NOMO-1 treated with dmso at 0.1 percent for 144 hours (cell line): ENCODE measurements around the gene SIGLEC6.
A peak's percentile ranks its signal among the peaks of the same experiment; 100 is the strongest.
"Not testable (repeated sequence)": the region's sequence is repeated elsewhere in the genome, so short reads cannot be mapped to it uniquely, and the experiment has no call there.

Experiments used
- DNase-seq: peaks from one replicate; lab custom pipeline; 2025; ENCODE audit not compliant: unreplicated experiment; lab: John Stamatoyannopoulos, UW

The SIGLEC6 gene

DNA sequence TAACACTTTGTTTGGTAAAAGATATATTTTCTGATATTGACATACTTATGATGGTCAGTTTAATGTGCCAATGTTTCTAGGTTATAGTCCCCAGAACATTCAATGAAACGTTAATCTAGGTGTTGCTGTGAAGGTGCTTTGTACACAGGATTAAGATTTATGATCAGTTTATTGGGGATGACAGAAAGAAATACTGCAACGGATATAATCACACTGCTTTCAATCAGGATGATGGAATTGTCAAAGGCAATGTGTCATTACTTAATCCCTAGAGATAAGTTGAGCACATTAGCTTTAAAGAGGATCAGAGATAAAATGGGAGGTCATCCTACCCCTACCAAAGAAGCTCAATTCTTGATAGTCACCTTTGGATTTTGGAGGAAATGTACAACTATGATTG lies 17.5 kb downstream of the SIGLEC6 start:
- no peak for DNase-seq

DNA sequence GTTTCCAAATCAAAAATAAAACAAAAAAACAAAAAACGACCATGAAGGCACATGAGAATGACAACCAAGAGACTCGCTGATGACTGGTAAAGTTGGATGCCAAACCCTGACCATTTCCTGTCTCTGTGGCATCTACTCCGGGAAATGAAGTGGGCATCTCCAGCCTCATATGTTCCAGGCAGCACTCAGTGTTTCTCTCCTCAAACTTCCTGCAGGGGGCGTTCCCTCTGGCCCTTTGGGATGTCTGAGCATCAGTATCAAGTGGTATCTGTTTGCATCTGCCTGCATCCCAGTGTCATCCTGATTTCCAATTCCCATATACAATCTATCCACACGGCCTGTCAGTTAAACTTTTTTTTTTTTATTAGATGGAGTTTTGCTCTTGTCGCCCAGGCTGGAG lies 20.1 kb downstream of the SIGLEC6 start:
- DNase-seq, result no peak

DNA sequence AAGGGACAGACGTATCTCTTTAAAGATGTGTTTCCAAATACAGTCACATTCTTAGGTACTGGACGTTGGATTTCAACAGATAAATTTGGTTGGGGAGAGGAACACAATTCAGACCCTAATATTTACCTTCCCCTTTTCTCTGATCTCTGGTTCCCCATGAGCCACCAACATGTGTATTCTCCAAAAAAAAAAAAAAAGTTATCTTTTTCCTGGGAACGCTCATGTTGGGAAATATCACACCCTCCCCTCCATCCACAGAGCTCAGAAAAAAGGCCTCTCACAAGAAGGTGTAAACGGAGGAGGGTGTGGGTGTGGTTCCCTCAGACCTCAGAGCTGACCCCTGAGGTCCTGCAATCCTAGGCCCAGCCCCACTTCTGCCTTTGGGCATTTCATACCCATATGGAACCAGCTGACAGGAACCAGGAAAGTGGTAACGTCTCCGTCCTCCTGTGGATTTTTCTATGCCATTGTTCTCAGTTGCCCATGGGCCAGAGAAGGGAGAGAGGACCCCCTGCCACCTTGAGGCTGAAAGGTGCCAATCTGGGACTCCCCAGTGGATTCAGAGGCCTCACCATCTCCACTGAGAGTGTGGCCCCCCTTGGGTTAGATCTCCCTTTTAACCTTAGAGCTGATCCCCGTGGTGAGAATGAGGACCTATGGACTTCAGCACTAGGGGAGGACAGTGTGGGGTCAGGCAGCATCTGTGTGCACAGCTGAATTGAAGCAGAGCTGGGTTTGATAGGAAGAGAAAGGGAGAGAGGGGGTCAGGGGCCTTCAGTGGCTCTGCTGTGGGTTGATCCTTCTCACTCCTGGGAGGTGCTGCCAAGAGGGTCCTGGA lies 21.4 kb downstream of the SIGLEC6 start:
- DNase-seq, result no peak

DNA sequence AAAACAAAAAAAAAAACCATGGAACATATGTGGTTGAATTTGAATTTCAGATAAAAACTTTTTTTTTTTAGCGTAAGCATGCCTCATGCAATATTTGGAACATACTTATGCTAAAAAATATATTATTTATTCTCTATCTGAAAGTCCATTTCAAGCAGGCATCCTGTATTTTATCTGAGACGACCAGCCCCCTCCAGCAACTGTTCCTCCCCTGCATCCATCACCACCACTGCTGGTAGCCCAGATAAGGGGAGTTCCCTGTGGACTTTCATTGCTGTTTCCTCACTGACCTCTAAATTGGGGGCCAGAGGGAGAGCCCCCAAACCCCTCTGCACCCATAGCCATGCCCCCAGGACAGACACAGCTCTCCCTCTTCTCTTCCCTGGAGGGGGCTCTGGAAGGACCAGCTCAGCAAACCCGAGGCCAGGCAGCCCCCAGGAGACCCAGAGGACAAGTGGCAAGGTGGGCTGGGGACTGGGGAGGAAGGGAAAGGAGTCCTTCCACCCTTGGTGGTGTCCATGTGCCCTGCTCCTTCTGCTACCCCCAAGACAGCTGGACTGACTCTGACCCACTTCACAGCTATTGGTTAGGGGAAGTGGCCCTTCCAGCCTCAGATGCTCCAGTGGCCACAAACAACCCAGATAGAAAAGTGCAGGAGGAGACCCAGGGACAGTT lies 23.3 kb downstream of the SIGLEC6 start:
- no peak for DNase-seq

DNA sequence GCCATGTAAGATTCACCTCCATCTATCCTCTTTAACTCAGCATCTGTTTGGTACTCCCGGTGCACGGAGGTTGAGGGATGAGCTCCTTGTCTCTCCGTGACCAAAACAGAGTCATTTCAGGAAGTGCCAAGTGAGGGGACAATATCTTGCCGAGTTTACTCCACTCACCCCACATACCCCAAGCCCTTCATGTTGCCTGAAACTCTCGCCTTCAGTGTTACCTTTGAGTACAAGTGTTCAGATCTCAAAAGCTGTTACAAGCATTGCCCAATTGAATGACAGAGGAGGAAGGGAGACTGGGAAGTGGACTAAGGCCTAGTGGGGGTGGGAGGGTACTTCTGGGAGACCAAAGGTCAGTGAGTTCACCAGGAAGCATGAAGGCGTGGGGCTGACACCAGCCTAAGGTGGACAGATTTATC lies 23.8 kb downstream of the SIGLEC6 start:
- DNase-seq, result peak; percentile 33

DNA sequence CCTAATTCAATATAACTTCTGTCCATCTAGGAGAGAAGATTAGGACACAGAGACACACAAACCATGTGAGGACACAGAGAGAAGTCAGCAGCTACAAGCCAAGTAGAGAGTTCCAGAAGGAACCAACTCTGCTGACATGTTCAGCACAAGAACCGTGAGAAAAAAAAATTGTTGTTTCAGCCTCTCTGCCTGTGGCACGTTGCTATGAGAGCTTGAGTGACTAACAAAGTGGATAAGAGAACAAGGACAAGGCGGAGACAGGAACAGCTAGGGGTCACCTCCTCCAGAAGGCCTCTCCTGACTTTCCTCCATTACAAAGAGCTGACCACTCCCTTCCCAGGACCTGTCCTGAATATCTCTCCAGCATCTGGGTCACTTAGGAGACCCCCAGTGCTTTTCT lies 24.3 kb downstream of the SIGLEC6 start:
- no peak for DNase-seq

DNA sequence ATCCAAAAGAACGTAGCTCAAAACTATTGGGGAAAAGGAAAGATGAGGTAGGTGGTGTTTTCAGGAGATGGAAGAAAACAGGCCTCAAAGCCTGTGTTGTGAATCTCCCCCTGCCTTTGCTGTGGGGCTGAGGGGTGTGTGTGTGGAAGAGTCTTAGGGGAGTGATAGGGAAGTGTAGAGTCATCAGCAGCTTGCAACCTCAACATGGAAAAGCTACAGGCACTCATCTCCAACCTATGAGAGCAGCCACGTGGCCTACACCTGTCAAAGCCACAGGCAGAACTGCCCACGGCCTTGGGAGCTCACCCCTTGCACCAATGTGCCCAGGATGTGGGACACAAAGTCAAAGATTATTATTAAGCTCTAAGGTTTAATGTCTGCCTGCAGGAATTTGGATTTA lies 25.6 kb downstream of the SIGLEC6 start:
- DNase-seq, result no peak

DNA sequence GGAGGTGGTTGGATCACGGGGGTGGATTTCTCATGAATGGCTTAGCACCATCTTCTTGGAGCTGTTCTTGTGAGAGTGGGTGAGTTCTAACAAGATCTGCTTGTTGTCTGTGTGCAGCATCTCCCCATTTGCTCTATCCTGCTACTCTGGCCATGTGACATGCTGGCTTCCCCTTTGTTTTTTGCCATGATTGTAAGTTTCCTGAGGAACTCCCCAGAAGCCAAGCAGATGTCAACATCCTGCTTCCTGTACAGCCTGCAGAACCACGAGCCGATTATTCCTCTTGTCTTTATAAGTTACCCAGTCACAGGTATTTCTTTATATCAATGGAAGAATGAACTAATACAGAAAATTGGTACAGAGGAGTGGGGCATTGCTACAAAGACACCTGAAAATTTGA lies 27.6 kb downstream of the SIGLEC6 start:
- no peak for DNase-seq

DNA sequence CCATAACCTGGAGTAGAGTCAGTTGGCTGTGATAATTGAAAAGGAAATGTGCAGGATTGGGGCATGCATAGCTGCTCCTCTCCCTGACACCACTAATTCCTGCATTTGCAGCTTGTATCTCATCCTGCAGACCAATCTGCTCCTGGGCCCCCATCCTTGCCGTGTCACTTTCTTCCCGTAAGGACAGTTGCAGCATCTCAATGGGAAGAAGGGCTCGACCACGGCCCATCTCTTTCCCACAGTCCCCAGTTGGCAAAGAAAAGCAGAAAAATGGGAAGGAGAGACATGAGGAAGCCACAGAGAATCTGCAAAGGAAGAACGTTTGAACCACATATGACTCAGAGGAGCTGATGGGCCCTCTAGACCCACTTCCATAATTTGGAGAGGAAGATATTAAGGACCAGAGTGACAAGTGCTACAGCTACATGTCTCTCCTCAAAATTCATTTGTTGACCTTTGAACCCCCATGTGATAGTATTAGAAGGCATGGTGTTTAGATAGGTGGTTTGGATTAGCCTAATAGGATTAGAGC lies 28.1 kb downstream of the SIGLEC6 start:
- peak; percentile 23 for DNase-seq

DNA sequence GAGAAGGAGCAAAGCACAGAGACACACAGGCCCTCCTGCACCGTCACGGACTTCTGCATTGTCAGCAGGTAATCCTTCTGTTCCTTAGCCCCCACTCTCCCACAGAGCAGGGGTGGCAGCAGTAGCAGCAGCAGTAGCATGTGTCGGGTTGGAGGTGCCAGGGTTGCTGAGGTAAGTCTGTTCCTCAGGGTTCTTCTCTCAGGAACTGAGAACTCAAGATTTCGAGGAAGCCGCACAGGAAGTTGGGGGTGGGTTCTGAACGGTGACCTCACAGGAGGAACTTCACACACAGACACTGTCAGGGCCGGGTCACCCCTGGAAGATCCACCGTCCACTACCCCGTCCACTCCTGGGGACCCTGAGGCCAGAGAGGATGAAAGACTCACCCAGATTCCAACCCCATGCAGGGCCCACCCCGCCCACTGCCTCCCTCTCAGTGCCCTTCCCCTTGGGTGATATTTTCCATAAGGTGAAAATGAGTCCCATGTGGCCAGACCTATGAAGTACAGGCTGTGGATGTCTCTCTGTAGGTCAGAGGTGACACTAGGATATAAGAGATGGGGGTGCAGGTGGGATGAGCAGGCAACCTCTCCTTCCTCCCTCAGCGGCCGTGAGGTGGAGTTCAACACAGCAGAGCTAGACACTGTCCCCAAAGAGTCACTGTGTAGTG lies 29.7 kb downstream of the SIGLEC6 start, which contains the start of gene SIGLEC12:
TSS of gene SIGLEC12 (minus strand) at position 207 of the 670 bp plus-strand sequence. CDS start at position 140, 67 bp downstream.
- peak; percentile 23 for DNase-seq

DNA sequence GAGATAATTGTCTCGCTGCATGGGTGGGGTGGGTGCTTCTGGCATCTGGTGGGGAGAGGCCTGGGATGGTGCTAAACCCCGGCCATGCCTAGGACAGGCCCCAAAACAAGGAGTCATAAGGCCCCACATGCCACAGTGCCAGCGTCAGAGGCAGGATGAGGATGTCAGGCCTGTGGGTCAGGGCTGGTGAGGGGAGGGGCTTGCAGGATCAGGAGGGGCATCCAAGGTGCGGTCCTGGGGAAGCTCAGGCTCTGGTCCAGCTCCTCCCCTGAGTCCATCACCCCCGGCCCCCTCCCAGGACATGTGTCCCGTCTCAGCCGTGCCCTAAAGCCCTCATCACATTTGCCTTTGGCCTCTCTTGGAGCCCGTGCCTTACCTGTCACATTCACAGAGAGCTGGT lies 30.5 kb downstream of the SIGLEC6 start:
- DNase-seq, result not testable (repeated sequence)

DNA sequence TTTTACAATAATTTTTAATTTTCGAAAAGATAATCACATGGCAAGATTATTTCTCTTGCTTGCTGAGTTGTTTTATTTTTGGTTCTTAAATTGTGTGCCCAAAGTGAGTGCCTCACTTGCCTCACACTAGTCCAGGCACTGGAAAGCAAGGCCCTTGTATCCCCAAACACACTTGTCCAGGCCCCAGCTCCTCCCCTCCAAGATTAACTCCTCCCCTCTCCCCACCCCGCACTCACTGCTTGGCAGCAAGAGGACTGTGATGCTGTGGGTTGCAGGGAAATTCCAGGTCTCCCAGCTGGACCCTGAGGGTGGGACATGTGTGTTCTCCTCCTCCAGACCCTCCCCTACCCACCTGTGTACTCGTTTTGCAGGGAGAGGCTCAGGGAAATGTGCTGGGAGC lies 33.8 kb downstream of the SIGLEC6 start:
- no peak for DNase-seq

DNA sequence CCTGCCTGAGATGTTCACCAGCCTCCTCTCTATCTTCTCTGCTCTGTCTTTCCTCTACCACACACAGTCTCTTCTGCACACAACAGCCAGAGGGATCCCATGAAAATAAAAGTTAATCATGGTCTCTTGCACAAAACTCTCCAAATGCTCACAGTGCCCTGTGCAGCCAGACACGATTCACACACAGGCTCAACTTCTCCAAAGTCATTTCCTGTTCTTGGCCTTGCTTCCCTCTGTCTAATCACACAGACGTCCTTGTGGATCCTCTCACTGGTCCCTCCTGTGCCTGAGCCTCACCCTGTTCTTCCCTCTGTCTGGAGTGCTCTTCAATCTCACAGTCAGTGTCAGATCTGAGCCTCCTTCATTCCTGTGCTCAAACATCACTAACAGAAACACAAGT lies 37.7 kb downstream of the SIGLEC6 start:
- peak; percentile 22 for DNase-seq

DNA sequence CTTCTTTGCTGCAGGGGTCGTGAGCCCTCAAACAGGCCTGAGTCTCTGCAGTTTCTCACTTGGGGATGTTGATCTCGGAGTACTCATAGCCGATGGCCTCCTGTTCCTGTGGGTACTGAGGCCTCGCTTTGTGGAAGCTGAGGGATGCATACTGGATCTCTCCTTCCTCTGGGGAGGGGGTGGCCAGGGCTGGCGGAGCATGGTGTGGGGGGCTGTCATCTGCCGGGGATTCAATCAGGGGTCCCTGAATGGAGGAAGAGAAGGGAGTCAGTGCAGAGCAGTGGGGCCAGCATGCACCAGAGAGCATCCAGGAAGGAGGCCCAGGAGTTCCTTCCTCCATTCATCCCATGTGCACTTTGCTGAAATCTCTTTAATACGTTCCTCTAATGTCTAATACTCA lies 39.9 kb downstream of the SIGLEC6 start:
- no peak for DNase-seq

DNA sequence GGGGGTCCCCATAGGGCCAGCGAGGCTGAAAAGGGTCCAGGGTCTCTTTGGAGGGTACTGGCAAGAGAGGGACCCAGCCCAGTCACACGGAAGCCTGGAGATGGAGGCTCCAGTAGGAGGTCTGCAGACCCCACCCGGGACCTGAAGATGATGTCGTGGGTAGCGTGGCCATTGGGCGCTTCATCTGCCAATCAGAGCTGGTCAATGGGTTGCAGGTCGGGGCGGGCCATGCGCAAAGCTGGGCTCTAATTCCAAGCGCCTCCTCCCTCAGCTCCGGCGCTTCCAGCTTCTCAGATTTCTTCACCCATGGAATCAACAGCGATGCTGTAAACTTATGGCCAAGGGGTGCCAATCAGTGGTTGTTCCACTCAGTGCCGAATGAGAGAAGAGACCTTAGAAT lies 40.8 kb downstream of the SIGLEC6 start:
- no peak for DNase-seq

DNA sequence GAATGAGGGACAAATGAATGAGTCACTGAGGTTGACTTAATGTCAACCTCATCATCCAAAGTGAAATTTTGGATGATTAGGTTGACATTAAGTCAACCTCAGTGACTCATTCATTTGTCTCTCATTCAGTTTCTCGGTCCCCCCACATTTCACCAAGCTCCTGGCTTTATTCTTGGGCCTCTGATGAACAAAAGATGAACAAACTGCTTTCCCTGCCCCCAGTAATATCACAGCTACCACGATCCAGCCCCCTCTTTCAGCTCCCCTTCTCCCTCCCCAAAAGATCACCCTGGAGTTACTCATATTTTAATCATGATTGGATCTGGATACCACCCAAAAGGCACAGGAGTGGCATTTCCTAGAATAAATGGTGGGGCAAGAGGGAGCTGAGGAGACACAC lies 42.4 kb downstream of the SIGLEC6 start:
- no peak for DNase-seq

DNA sequence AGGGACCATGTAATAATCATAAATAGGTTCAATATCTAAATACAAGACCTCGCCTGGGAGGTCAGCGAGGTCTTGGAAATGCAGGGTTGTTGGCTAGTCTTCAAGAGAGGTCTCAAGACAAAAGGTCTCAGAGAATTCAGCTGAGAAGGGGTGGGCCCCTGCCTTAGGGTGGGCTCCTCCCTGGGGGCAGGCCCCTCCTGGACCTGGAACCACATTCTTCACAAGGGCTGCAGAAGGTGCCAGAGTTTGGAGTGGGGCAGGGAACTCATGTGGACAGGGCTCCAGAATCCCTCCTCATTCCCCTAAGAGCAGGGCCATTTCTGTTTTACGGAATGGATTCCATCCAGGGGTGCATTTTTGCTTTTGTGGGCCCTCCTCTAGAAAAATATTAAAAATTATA lies 43.0 kb downstream of the SIGLEC6 start:
- no peak for DNase-seq

DNA sequence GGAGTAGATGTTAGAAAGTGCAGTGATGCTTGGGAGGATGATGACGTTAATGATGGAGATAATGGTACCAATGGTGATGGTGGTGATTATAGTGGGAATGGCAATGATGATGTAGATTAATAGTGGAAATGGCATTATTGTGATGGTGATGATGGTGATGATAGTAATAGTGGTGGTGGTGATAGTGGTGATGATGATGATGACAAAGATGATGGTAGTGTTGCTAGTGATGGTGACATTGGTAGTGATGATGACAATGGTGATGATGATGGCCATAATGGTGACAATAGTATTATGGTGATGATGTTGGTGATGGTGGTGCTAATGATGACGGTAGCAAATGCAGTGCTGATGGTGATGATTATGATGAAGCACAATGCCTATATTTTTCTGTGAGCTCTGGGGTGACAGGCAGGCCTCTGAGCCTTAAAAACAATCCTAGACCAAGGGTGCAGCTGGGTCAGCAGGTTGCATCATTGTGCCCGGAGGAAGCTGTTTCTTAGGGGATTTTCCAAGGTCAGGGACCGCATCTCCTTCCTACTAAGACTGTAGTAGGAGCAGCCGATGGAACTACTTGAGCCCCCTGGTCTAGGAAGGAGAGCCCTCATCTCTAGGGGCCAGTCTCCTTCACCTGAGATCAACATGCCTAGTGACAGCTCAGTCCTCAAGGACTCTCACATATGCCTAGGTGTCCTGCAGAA lies 45.4 kb downstream of the SIGLEC6 start:
- no peak for DNase-seq

DNA sequence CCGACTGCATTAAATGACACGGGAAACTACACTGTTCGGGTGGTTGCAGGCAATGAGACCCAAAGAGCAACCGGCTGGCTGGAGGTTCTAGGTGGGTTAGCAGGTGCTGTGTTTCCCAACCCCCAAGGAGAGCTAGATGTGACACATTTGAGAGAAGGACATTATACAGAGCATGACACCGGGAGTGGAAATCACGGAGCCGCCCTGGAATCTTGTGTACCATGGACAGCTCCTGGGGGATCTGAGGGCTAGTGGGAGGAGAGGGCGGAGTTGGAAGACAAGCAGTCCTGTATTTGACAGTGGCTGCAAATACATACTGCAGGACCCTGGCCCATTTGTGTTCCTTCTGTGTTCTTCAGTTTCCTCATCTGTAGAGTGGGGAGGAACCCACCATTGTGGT lies 50.9 kb downstream of the SIGLEC6 start:
- no peak for DNase-seq

DNA sequence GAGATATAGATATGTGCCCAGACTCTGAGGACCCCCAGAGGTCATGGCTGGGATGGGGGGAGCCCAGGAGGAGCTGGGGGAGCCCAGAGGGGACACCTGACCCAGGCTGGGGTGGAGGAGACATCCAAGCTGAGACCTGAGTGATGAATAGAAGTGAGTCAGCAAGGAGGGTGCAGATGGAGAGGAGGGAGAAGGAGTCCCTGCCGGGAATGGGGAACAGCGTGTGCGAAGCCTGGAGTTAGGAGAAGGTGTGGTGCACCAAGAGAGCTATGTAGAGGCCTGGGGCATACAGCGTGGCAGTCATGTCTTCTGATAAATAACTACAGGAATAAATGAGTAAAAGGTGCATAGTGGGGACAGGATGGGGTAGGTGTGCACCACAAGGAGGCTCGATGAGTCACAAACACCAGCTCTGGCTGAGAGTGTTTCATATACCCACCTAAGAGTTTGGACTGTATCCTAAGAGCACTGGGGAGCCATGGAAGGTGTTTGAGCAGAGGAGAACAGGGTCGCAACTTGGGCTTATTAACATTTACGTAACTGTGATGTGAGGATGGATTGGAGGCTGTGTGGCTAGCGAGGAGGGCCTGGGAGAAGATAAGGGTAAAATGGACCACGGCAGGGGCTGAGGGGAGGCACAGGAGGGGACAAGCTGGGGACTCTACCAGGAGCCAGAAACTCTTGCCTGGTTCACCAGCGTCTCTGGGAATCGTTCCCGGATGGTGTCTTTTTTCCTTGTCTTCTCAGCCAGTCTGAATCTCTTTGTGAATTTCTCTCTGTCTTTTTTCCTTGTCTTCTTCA lies 51.7 kb downstream of the SIGLEC6 start:
- DNase-seq, result no peak
